HL-60 (cell line): ENCODE measurements around the gene TRIO.

ENCODE experiments used
- DNase-seq, 2 experiments: peaks; one replicate each; pipeline ENCODE4 v3.0.0-alpha.2; 2010 to 2020; ENCODE audit warnings: low read depth in 1 of 2, low spot score in 1 of 2
- H3K27ac ChIP-seq: fragments of 250-450 bp; sonication (Bioruptor Pico); replicated peaks from 2 replicates; pipeline ENCODE4 v1.5.1; 2020; ENCODE audit warnings: mild to moderate bottlenecking, moderate library complexity
- H3K27me3 ChIP-seq: fragments of 250-450 bp; sonication (Bioruptor Pico); 2 replicates; pipeline ENCODE4 v1.5.1; 2021; ENCODE audit warnings: mild to moderate bottlenecking, moderate library complexity; ENCODE audit not compliant: insufficient read depth, poor library complexity, severe bottlenecking
- H3K4me3 ChIP-seq: replicated peaks from 2 replicates; pipeline ENCODE4 v1.5.1; 2011; ENCODE audit warnings: mild to moderate bottlenecking, control low read depth, low read length; ENCODE audit not compliant: insufficient read depth
- GABPA ChIP-seq: IDR thresholded peaks from 2 replicates; pipeline ENCODE4 v1.6.1; 2012; ENCODE audit warnings: low read depth
- POLR2AphosphoS5 ChIP-seq: IDR thresholded peaks from 2 replicates; pipeline ENCODE4 v1.6.1; 2012; ENCODE audit warnings: low read depth
- SPI1 ChIP-seq: IDR thresholded peaks from 2 replicates; pipeline ENCODE4 v1.6.1; 2012; ENCODE audit warnings: low read depth, mild to moderate bottlenecking, borderline replicate concordance
- TF ChIP-seq, protein P1 (sequence below): IDR thresholded peaks from one replicate; pipeline ENCODE4 v1.5.1; 2011; ENCODE audit warnings: low read length, control low read depth, inconsistent platforms; ENCODE audit not compliant: insufficient read depth
- TF ChIP-seq, protein P2 (sequence below): IDR thresholded peaks from 2 replicates; pipeline ENCODE4 v1.6.1; 2012; ENCODE audit warnings: low read depth; ENCODE audit not compliant: insufficient replicate concordance

TRIO gene

DNA sequence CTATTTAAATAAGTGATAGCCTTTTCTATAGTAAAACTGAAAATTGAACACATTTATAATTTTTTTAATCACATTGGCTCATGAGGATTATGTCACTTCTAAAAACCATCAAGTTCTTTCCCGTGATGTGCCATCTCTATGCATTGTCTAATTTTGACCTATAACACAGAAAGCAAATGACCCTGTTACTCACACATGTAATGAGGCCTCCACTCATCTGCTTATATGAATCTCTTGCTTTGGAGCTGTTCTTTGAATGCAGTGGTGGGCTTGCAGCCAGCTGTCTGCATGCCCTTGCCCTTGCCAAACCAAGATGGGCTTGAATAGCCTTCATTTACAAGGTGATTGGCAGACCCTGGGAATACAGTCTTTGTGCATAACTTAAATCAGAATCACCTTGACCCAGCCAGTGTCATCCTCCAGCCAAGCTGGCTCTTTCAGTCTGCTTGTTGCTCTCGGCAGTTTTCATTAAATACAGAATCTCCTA lies 163.2 kb downstream of the TRIO start:
- H3K4me3 ChIP-seq, result no peak overlapping the region
- no peak overlapping the region for H3K27ac ChIP-seq
- no peak for DNase-seq
- no peaks in the 10 kb centered on the region for H3K27me3 ChIP-seq
- TF ChIP-seq SPI1 (no peak), POLR2AphosphoS5 (no peak), GABPA (no peak)
- TF ChIP-seq, protein P1, sequence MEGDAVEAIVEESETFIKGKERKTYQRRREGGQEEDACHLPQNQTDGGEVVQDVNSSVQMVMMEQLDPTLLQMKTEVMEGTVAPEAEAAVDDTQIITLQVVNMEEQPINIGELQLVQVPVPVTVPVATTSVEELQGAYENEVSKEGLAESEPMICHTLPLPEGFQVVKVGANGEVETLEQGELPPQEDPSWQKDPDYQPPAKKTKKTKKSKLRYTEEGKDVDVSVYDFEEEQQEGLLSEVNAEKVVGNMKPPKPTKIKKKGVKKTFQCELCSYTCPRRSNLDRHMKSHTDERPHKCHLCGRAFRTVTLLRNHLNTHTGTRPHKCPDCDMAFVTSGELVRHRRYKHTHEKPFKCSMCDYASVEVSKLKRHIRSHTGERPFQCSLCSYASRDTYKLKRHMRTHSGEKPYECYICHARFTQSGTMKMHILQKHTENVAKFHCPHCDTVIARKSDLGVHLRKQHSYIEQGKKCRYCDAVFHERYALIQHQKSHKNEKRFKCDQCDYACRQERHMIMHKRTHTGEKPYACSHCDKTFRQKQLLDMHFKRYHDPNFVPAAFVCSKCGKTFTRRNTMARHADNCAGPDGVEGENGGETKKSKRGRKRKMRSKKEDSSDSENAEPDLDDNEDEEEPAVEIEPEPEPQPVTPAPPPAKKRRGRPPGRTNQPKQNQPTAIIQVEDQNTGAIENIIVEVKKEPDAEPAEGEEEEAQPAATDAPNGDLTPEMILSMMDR, result no peak
- TF ChIP-seq, protein P2, sequence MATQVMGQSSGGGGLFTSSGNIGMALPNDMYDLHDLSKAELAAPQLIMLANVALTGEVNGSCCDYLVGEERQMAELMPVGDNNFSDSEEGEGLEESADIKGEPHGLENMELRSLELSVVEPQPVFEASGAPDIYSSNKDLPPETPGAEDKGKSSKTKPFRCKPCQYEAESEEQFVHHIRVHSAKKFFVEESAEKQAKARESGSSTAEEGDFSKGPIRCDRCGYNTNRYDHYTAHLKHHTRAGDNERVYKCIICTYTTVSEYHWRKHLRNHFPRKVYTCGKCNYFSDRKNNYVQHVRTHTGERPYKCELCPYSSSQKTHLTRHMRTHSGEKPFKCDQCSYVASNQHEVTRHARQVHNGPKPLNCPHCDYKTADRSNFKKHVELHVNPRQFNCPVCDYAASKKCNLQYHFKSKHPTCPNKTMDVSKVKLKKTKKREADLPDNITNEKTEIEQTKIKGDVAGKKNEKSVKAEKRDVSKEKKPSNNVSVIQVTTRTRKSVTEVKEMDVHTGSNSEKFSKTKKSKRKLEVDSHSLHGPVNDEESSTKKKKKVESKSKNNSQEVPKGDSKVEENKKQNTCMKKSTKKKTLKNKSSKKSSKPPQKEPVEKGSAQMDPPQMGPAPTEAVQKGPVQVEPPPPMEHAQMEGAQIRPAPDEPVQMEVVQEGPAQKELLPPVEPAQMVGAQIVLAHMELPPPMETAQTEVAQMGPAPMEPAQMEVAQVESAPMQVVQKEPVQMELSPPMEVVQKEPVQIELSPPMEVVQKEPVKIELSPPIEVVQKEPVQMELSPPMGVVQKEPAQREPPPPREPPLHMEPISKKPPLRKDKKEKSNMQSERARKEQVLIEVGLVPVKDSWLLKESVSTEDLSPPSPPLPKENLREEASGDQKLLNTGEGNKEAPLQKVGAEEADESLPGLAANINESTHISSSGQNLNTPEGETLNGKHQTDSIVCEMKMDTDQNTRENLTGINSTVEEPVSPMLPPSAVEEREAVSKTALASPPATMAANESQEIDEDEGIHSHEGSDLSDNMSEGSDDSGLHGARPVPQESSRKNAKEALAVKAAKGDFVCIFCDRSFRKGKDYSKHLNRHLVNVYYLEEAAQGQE, result no peak

DNA sequence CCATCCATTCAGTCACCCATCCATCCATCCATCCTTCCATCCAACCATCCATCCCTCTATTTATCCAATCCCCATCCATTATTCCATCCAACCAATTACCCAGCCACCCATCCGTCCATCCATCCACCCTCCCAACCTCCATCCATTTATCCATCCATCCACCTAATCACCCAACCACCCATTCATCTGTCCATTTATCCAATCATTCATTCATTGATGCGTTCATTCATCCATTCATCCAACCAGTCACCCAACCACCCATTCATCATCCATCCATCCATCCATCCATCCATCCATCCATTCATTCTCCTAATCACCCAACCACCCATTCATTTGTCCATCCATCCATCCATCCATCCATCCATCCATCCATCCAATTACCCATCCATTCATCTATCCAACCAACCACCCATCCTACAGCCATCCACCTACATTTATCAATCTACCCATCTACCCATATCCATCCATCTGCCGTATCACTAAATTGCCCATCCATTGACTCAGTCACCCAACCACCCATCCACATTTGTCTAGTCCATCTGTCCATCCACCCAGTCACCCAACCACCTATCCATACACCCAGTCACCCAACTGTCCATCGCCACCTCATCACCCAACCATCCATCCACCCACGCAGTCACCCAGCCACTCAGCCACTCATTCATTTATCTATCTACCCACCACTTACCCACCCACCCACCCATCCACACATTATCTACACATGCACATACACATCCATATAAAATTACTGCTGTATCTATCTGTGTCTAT lies 165.4 kb downstream of the TRIO start:
- TF ChIP-seq POLR2AphosphoS5, result no peak
- no peak for TF ChIP-seq GABPA
- no peak for TF ChIP-seq SPI1
- TF ChIP-seq, protein P2, result no peak
- TF ChIP-seq, protein P1, result no peak
- DNase-seq, result no peak
- Histone ChIP-seq H3K27me3 (no peaks in the 10 kb centered on the region), H3K27ac (no peak overlapping the region), H3K4me3 (no peak overlapping the region)

DNA sequence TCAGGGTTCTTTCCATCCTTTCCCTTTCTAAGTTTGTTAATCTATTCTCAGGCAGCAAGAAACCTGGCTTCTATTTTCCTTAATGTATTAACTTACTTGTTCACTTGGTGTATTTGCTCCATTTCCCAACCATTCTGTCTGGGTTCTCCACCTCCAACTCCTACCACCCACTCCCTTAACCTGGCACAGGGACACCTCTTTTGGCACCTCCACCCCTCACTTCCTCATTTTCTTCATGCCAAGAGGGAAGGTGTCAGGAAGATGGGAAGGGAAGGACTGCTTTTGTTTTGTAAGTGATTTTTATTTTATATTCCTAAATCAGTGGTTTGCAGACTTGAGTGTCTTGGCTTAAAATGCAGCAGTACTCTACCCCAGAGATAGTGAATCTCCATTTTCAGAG lies 166.1 kb downstream of the TRIO start:
- Histone ChIP-seq H3K27me3 (no peaks in the 10 kb centered on the region), H3K27ac (no peak overlapping the region), H3K4me3 (no peak overlapping the region)
- no peak for DNase-seq
- no peak for TF ChIP-seq GABPA
- no peak for TF ChIP-seq SPI1
- TF ChIP-seq, protein P2, result no peak
- no peak for TF ChIP-seq POLR2AphosphoS5
- TF ChIP-seq, protein P1, result no peak
